Measurements from ENCODE around the gene RFT1. TPM values are rescaled to one million over a fixed set of nuclear protein-coding genes. Genes with fewer than 3 reads are reported as not detected.

Gene RFT1
- total RNA-seq, 1 donor from 2014 or later = 10.5 TPM

GRCh38 chr3:53102601-53103147, 27.6 kb downstream of the RFT1 start:
- H3K4me1 Mint-ChIP-seq (ENCODE audit: low read depth, unreplicated experiment) = peaks cover 14% of the 10 kb centered on the region
- H3K27ac Mint-ChIP-seq (ENCODE audit: unreplicated experiment) = no peak overlapping the region
- TF ChIP-seq CTCF (IDR thresholded peaks at IDR 0.05; ENCODE audit: partially characterized antibody, unreplicated experiment) = no peak
- H3K9me3 Mint-ChIP-seq (ENCODE audit: unreplicated experiment) = no peaks in the 10 kb centered on the region
- no peak overlapping the region for H3K4me3 Mint-ChIP-seq (ENCODE audit: unreplicated experiment)
- no peak for DNase-seq
- H3K36me3 Mint-ChIP-seq (ENCODE audit: unreplicated experiment) = no peaks in the 10 kb centered on the region
- peaks cover 3% of the 10 kb centered on the region for H3K27me3 Mint-ChIP-seq (ENCODE audit: unreplicated experiment)

- Mint-ChIP-seq H3K4me3 (ENCODE audit: unreplicated experiment) (no peak overlapping the region), H3K4me1 (ENCODE audit: low read depth, unreplicated experiment) (peaks cover 14% of the 10 kb centered on the region), H3K9me3 (ENCODE audit: unreplicated experiment) (no peaks in the 10 kb centered on the region), H3K27ac (ENCODE audit: unreplicated experiment) (no peak overlapping the region), H3K36me3 (ENCODE audit: unreplicated experiment) (no peaks in the 10 kb centered on the region), H3K27me3 (ENCODE audit: unreplicated experiment) (peaks cover 3% of the 10 kb centered on the region)
- no peak for DNase-seq
- TF ChIP-seq CTCF (IDR thresholded peaks at IDR 0.05; ENCODE audit: partially characterized antibody, unreplicated experiment) = no peak
These were observed 28.3 kb downstream of the RFT1 start for GRCh38 chr3:53101956-53102355.

GRCh38 chr3:53100818-53101466, 29.3 kb downstream of the RFT1 start:
- Mint-ChIP-seq H3K4me3 (ENCODE audit: unreplicated experiment) (no peak overlapping the region), H3K9me3 (ENCODE audit: unreplicated experiment) (no peaks in the 10 kb centered on the region), H3K27me3 (ENCODE audit: unreplicated experiment) (peaks cover 3% of the 10 kb centered on the region), H3K27ac (ENCODE audit: unreplicated experiment) (no peak overlapping the region), H3K4me1 (ENCODE audit: low read depth, unreplicated experiment) (peaks cover 14% of the 10 kb centered on the region), H3K36me3 (ENCODE audit: unreplicated experiment) (no peaks in the 10 kb centered on the region)
- no peak for TF ChIP-seq CTCF (IDR thresholded peaks at IDR 0.05; ENCODE audit: partially characterized antibody, unreplicated experiment)
- no peak for DNase-seq

- H3K4me3 Mint-ChIP-seq (ENCODE audit: unreplicated experiment) = no peak overlapping the region
- no peaks in the 10 kb centered on the region for H3K9me3 Mint-ChIP-seq (ENCODE audit: unreplicated experiment)
- no peak for DNase-seq
- H3K36me3 Mint-ChIP-seq (ENCODE audit: unreplicated experiment) = no peaks in the 10 kb centered on the region
- H3K27me3 Mint-ChIP-seq (ENCODE audit: unreplicated experiment) = peaks cover 3% of the 10 kb centered on the region
- TF ChIP-seq CTCF (IDR thresholded peaks at IDR 0.05; ENCODE audit: partially characterized antibody, unreplicated experiment) = no peak
- no peak overlapping the region for H3K27ac Mint-ChIP-seq (ENCODE audit: unreplicated experiment)
- H3K4me1 Mint-ChIP-seq (ENCODE audit: low read depth, unreplicated experiment) = peaks cover 11% of the 10 kb centered on the region
These were observed 32.3 kb downstream of the RFT1 start for GRCh38 chr3:53097887-53098286.

GRCh38 chr3:53092942-53093341, 37.3 kb downstream of the RFT1 start:
- no peak overlapping the region for H3K4me3 Mint-ChIP-seq (ENCODE audit: unreplicated experiment)
- no peak for DNase-seq
- peaks cover 2% of the 10 kb centered on the region for H3K27me3 Mint-ChIP-seq (ENCODE audit: unreplicated experiment)
- H3K9me3 Mint-ChIP-seq (ENCODE audit: unreplicated experiment) = no peaks in the 10 kb centered on the region
- H3K36me3 Mint-ChIP-seq (ENCODE audit: unreplicated experiment) = no peaks in the 10 kb centered on the region
- H3K4me1 Mint-ChIP-seq (ENCODE audit: low read depth, unreplicated experiment) = no peaks in the 10 kb centered on the region
- no peak for TF ChIP-seq CTCF (IDR thresholded peaks at IDR 0.05; ENCODE audit: partially characterized antibody, unreplicated experiment)
- no peak overlapping the region for H3K27ac Mint-ChIP-seq (ENCODE audit: unreplicated experiment)
